HG03565 (cell line): ENCODE results near the gene EFTUD2.

Source experiments
- ATAC-seq: cut with Tn5 transposase; IDR thresholded peaks from one replicate; pipeline ENCODE4 v1.9.1; 2021; ENCODE audit warnings: mild to moderate bottlenecking, moderate library complexity; ENCODE audit not compliant: unreplicated experiment

EFTUD2 gene

DNA sequence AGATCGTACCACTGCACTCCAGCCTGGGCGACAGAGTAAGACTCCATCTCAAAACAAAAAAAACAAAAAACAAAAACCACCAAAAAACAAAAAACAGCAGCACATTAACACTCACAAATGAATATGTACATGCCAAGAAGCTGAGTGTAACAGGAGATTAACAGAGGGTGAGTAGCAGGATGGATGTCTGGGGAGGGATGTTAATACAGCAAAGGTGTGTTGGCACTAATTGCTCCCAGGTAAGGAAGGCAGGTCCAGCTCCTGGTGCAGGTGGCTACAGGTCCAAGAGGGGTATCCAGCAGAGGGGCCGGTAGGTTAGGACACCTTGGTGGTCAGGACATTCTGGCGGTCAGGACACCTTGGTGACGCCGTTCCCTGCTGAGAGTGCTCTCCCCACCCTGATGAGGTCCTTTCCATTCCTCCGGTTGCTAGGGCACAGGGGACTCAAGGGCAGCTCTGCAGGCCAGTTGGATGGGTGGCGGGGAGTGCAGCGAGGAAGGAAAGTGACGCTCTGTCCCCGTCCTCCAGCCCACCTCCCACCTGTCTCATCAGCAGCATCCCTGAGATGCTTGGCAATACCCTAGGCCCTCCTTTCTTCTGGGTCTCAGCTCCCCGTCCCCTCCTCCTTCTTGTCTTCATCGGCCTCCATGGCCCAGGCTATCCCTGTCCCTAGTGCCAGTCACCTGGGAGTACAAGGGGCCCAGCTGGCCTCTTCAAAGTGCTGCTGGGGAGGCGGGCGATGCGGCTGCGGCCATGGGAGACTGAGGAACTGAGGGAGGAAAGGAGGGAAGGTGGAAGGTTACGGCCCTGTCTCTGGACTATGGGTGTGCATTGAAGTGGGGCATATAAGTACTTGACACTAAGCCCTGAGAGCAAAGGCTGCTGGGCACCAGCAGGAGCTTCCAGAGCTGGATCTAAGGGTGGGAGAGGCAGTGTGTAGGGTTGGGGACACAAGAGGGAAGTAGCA is 26.8 kb upstream of the EFTUD2 start:
- ATAC-seq = no peak

- ATAC-seq = no peak
Measured at GRCh38 chr17:44924107-44924544, 24.9 kb upstream of the EFTUD2 start.

DNA sequence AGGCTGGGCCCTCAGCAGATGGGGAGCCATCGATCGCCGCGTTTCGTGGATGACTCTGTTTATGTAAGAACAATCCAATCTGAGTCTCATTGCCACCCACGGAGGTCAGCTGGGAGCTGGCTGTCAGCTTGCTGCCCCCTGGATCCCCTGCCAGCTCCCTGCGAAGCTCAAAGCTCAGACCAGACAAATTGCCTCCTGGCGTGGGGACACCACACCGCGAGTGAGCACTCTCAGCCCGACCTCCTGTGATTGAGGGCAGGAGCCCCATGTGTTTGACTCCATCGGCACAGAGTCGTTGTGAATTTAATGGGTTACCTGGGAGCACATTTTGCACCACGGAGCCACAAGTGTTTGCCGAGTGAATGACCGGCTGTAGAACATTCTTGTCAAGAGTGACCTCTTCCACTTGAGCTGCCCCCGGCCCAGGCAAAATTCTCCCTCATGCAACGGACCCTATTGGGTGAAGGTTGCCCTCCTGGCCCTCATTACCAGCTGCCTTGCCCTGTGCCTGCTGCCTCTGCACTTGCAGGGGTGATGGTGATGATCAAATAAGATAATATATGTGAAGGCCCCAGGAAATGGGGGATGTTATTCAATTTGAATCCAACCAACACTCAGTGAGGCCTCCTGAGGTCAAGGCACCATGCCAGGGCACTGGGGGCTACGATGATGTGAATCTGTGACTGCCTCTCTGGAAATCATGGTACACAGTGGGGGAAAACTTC is 23.7 kb upstream of the EFTUD2 start:
- no peak for ATAC-seq

DNA sequence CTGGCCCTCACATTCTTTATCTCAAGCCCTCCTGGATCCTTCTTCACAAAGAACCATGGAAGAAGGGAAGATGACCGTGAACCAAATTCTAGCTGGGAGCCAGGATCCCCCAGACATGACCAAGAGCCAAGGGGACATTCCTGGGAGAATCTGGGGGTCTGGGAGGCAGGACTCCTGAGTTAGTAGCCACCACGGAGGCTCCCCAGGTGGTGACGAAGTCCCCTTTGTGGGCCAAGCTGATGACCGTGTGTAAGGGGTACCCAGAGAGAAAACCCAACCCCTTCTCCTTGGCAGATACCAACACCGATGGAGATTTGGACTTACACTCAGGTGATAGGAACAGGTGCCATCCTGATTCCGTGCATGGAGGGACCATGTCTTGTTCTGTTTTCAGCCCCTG is 22.9 kb upstream of the EFTUD2 start:
- no peak for ATAC-seq

- no peak for ATAC-seq
Measured at GRCh38 chr17:44921122-44921882, 22.1 kb upstream of the EFTUD2 start.

GRCh38 chr17:44920565-44920940 is 21.3 kb upstream of the EFTUD2 start:
- no peak for ATAC-seq

DNA sequence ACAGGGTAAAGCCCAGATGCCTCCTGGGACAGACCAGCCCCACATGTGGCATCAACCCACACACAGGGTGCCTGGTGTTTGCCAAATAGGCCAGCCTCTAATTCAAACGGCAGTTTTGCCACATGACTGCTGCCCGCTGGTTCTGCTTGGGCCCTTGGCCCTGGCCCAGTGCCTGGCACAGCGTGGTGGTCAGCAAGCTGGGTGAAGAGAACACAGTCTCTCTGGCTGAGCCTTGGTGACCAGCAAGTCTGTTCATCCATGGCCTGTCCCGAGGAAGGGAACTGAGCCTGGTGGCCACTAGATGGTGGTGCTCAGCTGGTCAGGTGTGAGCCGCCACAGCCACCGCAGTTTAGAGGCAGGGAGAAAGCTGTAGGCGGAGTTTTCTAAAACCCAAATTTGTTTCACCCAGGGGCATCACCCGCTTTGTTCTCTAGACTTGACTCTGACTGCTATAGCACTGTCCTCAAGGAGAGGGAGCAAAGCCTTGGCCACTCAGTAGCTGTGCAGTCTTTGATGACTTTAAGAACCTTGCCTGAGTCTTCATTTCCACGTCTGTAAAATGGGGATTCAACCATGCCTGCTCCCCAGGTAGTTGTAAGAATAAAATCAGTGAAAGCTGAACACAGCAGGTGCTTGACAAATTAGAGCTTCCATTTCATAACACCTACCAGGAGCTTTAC is 20.8 kb upstream of the EFTUD2 start:
- peak; percentile 86 for ATAC-seq

- ATAC-seq = no peak
Measured at GRCh38 chr17:44919411-44919810, 20.2 kb upstream of the EFTUD2 start.

GRCh38 chr17:44918006-44918405 is 18.8 kb upstream of the EFTUD2 start:
- ATAC-seq = no peak

DNA sequence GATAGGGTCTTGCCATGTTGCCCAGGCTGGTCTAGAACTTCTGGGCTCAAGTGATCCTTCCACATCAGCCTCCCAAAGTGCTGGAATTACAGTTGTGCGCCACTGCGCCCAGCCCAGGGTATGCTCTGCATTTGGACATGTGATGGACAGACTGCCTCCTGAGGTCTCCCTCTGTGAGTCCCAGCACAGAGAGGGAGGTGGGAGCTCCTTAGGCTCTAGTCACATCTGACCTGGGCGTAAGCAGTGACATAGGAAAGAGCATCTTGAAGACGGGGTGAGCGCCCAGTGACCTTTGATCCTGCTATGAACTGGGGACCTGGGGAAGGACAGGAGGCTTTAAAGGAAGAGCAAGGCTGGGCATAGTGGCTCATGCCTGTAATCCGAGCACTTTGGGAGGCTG is 18.2 kb upstream of the EFTUD2 start:
- no peak for ATAC-seq

DNA sequence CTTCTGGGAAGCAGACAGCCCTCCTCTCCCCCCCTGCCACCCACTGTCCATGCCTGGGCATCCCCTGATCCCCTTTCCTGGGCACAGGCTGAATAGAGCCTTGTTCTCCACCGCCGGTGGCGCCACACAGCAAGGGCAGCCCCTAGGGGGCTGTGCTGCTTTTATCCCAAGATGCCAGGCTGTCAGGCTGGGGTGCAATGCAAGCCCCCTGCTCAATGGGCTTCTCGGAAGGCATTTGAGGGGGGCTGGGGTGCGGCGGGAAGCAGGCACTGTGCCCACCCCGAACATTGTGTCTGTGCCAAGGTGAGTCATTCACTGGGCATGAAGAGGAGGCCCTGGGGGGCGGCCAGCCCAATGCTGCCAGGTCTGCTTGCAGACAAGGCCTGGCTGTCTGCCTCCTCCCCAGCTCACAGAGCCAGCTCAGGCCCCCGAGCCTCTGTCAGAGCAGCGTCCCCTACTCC is 17.6 kb upstream of the EFTUD2 start:
- ATAC-seq = no peak

DNA sequence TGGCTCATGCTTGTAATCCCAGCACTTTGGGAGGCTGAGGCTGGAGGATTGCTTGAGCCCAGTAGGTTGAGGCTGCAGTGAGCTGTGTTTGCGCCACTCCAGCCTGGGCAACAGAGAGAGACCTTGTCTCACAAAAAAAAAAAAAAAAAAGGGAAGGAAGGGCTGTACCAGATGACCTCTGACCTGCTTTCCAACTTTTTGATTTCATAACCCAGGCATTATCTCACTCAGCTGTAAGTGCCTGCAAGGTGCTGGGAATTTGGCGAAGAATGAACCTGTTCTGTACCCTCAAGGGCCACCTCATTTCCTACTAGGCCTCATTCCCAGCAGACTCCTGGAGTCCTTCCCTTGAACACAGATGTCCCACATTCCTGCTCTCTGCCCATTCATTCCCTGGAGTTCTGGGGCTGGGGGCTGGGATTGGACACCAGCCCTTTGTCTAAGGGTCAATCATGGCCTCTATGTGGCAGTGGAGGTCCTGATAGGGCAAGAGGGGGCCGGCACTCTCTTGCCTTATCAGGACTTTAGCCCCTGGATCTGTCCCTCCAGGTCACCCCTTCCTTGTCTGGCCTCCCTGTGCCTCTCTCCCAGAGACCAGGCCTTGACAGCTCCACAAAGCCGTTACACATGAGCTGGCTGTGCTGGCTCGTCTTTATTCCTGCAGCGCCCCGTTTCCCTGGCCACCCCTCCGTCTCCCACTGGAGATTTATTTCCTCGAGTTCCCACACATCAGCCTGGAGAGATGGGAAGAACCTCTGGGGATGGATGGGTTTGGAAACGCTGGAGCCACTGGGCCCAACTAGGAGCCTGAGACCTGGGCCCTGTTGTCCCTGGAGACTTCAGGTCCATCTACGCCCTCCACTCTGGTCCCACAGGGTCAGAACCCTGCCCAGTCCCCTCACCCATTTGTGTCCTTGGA is 16.9 kb upstream of the EFTUD2 start:
- no peak for ATAC-seq

DNA sequence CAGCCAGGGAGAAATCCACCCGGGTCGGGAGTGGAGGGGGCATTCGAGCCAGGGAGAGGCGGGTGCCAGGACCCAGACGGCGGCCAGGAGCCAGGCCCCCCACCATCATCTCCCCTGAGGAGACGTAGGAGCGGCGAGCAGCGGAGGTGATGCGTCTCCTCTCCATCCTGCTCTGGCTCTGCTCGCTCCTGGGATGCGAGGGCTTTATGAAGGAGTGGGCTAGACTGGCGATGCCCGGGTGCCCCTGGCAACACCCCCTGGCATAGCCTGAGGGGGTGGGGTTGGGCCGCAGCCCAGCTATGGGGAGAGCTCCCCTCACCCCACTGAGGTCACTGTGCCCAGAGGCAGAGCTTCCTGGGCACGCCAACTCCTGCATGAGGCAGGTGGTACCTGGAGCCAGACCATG is 16.1 kb upstream of the EFTUD2 start, which contains the start of gene GFAP:
GFAP (minus strand) TSS at position 180 of the 406 bp plus-strand sequence; CDS start at position 166, 14 bp downstream.
- ATAC-seq = no peak

DNA sequence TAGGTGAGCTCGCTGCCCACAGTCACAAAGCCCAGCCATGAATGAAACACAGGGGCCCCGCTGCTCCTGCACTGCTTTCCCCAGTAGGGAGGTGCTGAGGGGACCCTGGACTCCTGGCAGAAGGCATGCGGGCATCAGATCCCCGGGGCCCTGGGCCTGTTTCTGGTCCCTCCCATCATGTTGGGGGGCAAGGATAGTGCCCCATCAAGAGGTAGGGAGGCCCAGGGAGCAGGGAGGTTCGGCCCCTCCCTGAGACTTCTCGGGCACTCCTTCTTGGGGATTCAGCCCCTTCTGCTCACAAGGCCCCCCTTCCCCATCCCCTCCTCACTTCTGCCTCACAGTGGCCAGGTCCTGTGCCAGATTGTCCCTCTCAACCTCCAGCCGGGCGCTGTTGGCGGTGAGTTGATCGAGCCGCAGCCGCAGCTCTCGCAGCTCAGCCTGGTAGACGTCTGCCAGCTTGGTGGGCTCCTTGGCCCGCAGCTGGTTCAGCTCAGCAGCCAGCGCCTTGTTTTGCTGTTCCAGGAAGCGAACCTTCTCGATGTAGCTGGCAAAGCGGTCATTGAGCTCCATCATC is 15.5 kb upstream of the EFTUD2 start:
- ATAC-seq = no peak

DNA sequence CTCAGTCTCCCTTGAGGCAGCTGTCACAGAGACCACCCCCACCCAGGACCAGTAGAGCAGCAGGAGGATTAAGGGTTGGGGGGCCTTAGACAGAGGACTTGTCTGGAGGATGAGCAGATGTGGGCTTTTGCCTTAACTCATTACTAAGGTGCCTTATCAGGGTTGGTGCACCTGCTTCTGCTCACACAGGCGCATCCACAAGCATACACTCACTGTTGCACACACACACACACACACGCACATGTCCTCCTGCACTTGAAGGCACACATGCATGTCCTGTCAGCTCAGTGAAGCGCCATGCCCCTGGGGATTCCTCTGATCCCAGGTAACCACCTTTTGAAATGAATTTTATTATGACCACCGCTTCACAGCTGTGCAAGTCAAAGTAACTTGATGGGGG is 14.9 kb upstream of the EFTUD2 start:
- no peak for ATAC-seq

DNA sequence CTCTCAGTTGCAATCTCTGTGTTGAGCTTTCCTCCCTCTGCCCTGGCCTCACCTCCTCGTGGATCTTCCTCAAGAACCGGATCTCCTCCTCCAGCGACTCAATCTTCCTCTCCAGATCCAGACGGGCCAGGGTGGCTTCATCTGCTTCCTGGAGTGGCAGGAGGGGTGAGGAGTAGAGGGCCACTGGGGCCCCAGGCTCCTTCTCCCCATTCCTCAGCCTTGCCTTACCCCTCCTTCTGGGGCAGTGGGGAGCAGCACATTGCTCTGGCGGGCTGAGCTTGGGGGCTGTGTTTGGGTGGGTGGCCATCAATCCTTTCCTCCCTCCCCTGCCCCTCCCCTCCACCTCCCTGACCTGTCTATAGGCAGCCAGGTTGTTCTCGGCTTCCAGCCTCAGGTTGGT is 14.4 kb upstream of the EFTUD2 start:
- ATAC-seq = no peak

- no peak for ATAC-seq
Measured at GRCh38 chr17:44912763-44913544, 13.7 kb upstream of the EFTUD2 start.
